Activated CD4-positive, alpha-beta memory T cell treated with anti-CD3 and anti-CD28 coated beads for 36 hours (primary cell): Measurements from ENCODE around the gene TMEM200C. TPM values are rescaled to one million over a fixed set of nuclear protein-coding genes. Genes with fewer than 3 reads are reported as not detected.

Experiments
- CTCF ChIA-PET: fragments of 350-600 bp; sonication (Branson Sonifier 250); formaldehyde crosslinking; loops from one replicate; lab custom pipeline; 2021; ENCODE audit warnings: antibody characterized with exemption, inconsistent platforms; lab: Charles Lee
- POLR2A ChIA-PET: fragments of 350-600 bp; sonication (Branson Sonifier 250); formaldehyde crosslinking; loops from one replicate; lab custom pipeline; 2021; ENCODE audit warnings: antibody characterized with exemption; lab: Charles Lee
- DNase-seq: peaks from one replicate; pipeline ENCODE4 v3.0.0-alpha.2; 2020
- H3K27ac Mint-ChIP-seq: one replicate; pipeline ENCODE4 v1.8.0; 2021; ENCODE audit warnings: mixed read lengths
- H3K27me3 Mint-ChIP-seq: one replicate; pipeline ENCODE4 v1.8.0; 2021; ENCODE audit warnings: mixed read lengths
- H3K36me3 Mint-ChIP-seq: one replicate; pipeline ENCODE4 v1.8.0; 2021; ENCODE audit warnings: mixed read lengths
- H3K4me1 Mint-ChIP-seq: one replicate; pipeline ENCODE4 v1.8.0; 2021; ENCODE audit warnings: low read depth, mixed read lengths
- H3K4me3 Mint-ChIP-seq: one replicate; pipeline ENCODE4 v1.8.0; 2021; ENCODE audit warnings: mild to moderate bottlenecking, mixed read lengths
- H3K9me3 Mint-ChIP-seq: one replicate; pipeline ENCODE4 v1.8.0; 2021; ENCODE audit warnings: mixed read lengths
- intact Hi-C: fragments of 100-400 bp; cut with micrococcal nuclease; formaldehyde crosslinking; loops from one replicate; pipeline ENCODE4 v1.15.1; 2023
- microRNA-seq: library from miRNA; unstranded; fragments of <30 nt; microRNA quantifications from one replicate; pipeline ENCODE4 v1.2.0, GENCODE V29; 2022; ENCODE audit warnings: borderline number of aligned reads, borderline microRNAs expressed, borderline replicate concordance
- total RNA-seq, 2 experiments: library from RNA; stranded (reverse); gene quantifications; one replicate each; pipeline ENCODE4 v1.2.3, GENCODE V29; 2021

The TMEM200C gene
- total RNA-seq, 2 experiments from 2014 or later = not detected

- DNase-seq = no peak
- CTCF ChIA-PET = no interaction called here
These were observed 42.1 kb downstream of the TMEM200C start for GRCh38 chr18:5853253-5853652.

GRCh38 chr18:5851998-5852397 is 43.3 kb downstream of the TMEM200C start:
- POLR2A ChIA-PET = no interaction called here
- intact Hi-C loops = no loop called here
- H3K9me3 Mint-ChIP-seq = no peaks in the 10 kb centered on the region
- H3K4me1 Mint-ChIP-seq = no peaks in the 10 kb centered on the region
- no peak for DNase-seq
- CTCF ChIA-PET = no interaction called here
- H3K36me3 Mint-ChIP-seq = no peaks in the 10 kb centered on the region
- no peak overlapping the region for H3K27ac Mint-ChIP-seq
- H3K27me3 Mint-ChIP-seq = peaks cover 12% of the 10 kb centered on the region
- no peak overlapping the region for H3K4me3 Mint-ChIP-seq

More at GRCh38 chr18:5853253-5853652, 42.1 kb downstream of the TMEM200C start:
- POLR2A ChIA-PET = no interaction called here
- intact Hi-C loops = no loop called here
- H3K27me3 Mint-ChIP-seq = peaks cover 9% of the 10 kb centered on the region
- H3K36me3 Mint-ChIP-seq = no peaks in the 10 kb centered on the region
- H3K4me3 Mint-ChIP-seq = no peak overlapping the region
- no peaks in the 10 kb centered on the region for H3K4me1 Mint-ChIP-seq
- H3K9me3 Mint-ChIP-seq = no peaks in the 10 kb centered on the region
- H3K27ac Mint-ChIP-seq = no peak overlapping the region

GRCh38 chr18:5842653-5843052 is 52.7 kb downstream of the TMEM200C start:
- H3K9me3 Mint-ChIP-seq = no peaks in the 10 kb centered on the region
- no peaks in the 10 kb centered on the region for H3K36me3 Mint-ChIP-seq
- no peak overlapping the region for H3K27ac Mint-ChIP-seq
- no peaks in the 10 kb centered on the region for H3K4me1 Mint-ChIP-seq
- H3K27me3 Mint-ChIP-seq = peaks cover 4% of the 10 kb centered on the region
- ChIA-PET POLR2A (no interaction called here), CTCF (no interaction called here)
- intact Hi-C loops = no loop called here
- no peak for DNase-seq
- H3K4me3 Mint-ChIP-seq = no peak overlapping the region

- DNase-seq = no peak
- peaks cover 3% of the 10 kb centered on the region for H3K27me3 Mint-ChIP-seq
- intact Hi-C loops = no loop called here
- no peaks in the 10 kb centered on the region for H3K36me3 Mint-ChIP-seq
- H3K9me3 Mint-ChIP-seq = no peaks in the 10 kb centered on the region
- ChIA-PET POLR2A (no interaction called here), CTCF (no interaction called here)
- H3K4me1 Mint-ChIP-seq = no peaks in the 10 kb centered on the region
- no peak overlapping the region for H3K4me3 Mint-ChIP-seq
- no peak overlapping the region for H3K27ac Mint-ChIP-seq
These were observed 53.8 kb downstream of the TMEM200C start for GRCh38 chr18:5841518-5841917.

GRCh38 chr18:5840547-5840946 is 54.8 kb downstream of the TMEM200C start:
- Mint-ChIP-seq H3K27me3 (peaks cover 3% of the 10 kb centered on the region), H3K4me3 (no peak overlapping the region), H3K4me1 (no peaks in the 10 kb centered on the region), H3K27ac (no peak overlapping the region), H3K9me3 (no peaks in the 10 kb centered on the region), H3K36me3 (no peaks in the 10 kb centered on the region)
- POLR2A ChIA-PET = no interaction called here
- DNase-seq = no peak
- CTCF ChIA-PET = no interaction called here
- intact Hi-C loops = no loop called here

GRCh38 chr18:5840025-5840424 is 55.3 kb downstream of the TMEM200C start:
- Mint-ChIP-seq H3K27ac (no peak overlapping the region), H3K9me3 (no peaks in the 10 kb centered on the region), H3K27me3 (peaks cover 2% of the 10 kb centered on the region), H3K4me1 (no peaks in the 10 kb centered on the region), H3K4me3 (no peak overlapping the region), H3K36me3 (no peaks in the 10 kb centered on the region)
- no peak for DNase-seq
- CTCF ChIA-PET = no interaction called here
- intact Hi-C loops = no loop called here
- POLR2A ChIA-PET = no interaction called here

GRCh38 chr18:5839102-5839501 is 56.2 kb downstream of the TMEM200C start:
- Mint-ChIP-seq H3K4me3 (no peak overlapping the region), H3K9me3 (no peaks in the 10 kb centered on the region), H3K27me3 (no peaks in the 10 kb centered on the region), H3K27ac (no peak overlapping the region), H3K36me3 (no peaks in the 10 kb centered on the region), H3K4me1 (no peaks in the 10 kb centered on the region)
- DNase-seq = no peak
- ChIA-PET CTCF (no interaction called here), POLR2A (no interaction called here)
- intact Hi-C loops = no loop called here

Small RNAs within 50 kb of the gene (microRNA-seq; reads per million reads assigned to microRNA genes)
- gene MIR3976 = not detected
